SK-N-SH (cell line): ENCODE measurements around the gene IL1RAP. TPM values are rescaled to one million over a fixed set of nuclear protein-coding genes. Genes with fewer than 3 reads are reported as not detected.

Experiments used
- CTCF ChIA-PET: fragments of 300-600, 350-600 bp; formaldehyde crosslinking; extraction: SDS; loops from one replicate; lab custom pipeline; 2021; lab: Yijun Ruan, JAX
- POLR2A ChIA-PET: fragments of 350-600 bp; sonication (Branson Sonifier 250); formaldehyde crosslinking; extraction: SDS; loops from one replicate; lab custom pipeline; 2020; ENCODE audit warnings: antibody characterized with exemption, inconsistent platforms; lab: Yijun Ruan, JAX
- DNase-seq: peaks from one replicate; pipeline ENCODE4 v3.0.0; 2012
- H2AFZ ChIP-seq: fragments of 200-600 bp; sonication (generic); 2 replicates; pipeline ENCODE4 v1.8.1; 2016; ENCODE audit warnings: antibody characterized with exemption, mild to moderate bottlenecking, low read depth
- H3F3A ChIP-seq: fragments of 200-600 bp; sonication (generic); replicated peaks from 2 replicates; pipeline ENCODE3; 2016; ENCODE audit warnings: antibody characterized with exemption, mild to moderate bottlenecking; ENCODE audit not compliant: insufficient read depth
- H3K27ac ChIP-seq, 2 experiments: fragments of 200-500 bp in 1 of 2; fragments of 200-600 bp in 1 of 2; sonication (Bioruptor generic) in 1 of 2; sonication (generic), shearing (Covaris generic) in 1 of 2; 2 replicates each; pipeline versions ENCODE4 v1.5.1 to v1.6.1; 2014 to 2016; ENCODE audit warnings: low read depth in 2 of 2, inconsistent platforms in 1 of 2, low read length in 1 of 2, mild to moderate bottlenecking in 1 of 2, mixed read lengths in 1 of 2
- H3K27me3 ChIP-seq: fragments of 200-600 bp; sonication (generic), shearing (Covaris generic); 2 replicates; pipeline ENCODE4 v1.6.1; 2016; ENCODE audit warnings: mixed run types; ENCODE audit not compliant: insufficient read depth
- H3K36me3 ChIP-seq, 2 experiments: fragments of 200-500 bp in 1 of 2; fragments of 200-600 bp in 1 of 2; sonication (Bioruptor generic) in 1 of 2; sonication (generic) in 1 of 2; replicated peaks in 1 of 2; 2 replicates each; pipeline versions ENCODE3 to v1.5.1; 2014 to 2016; ENCODE audit warnings: low read length in 1 of 2, mild to moderate bottlenecking in 1 of 2; ENCODE audit not compliant: insufficient read depth in 2 of 2, control insufficient read depth in 1 of 2
- H3K4me1 ChIP-seq, 2 experiments: fragments of 200-500 bp in 1 of 2; fragments of 200-600 bp in 1 of 2; sonication (Bioruptor generic) in 1 of 2; sonication (generic), shearing (Covaris generic) in 1 of 2; 2 replicates each; pipeline versions ENCODE4 v1.5.1 to v1.6.1; 2014 to 2016; ENCODE audit warnings: low read depth in 1 of 2, low read length in 1 of 2, mixed run types in 1 of 2; ENCODE audit not compliant: insufficient read depth in 2 of 2, control insufficient read depth in 1 of 2
- H3K4me2 ChIP-seq: fragments of 200-600 bp; sonication (generic), shearing (Covaris generic); 2 replicates; pipeline ENCODE4 v1.6.1; 2017; ENCODE audit warnings: mixed run types
- H3K4me3 ChIP-seq, 2 experiments: fragments of 200-500 bp in 1 of 2; fragments of 200-600 bp in 1 of 2; sonication (Bioruptor generic) in 1 of 2; sonication (generic), shearing (Covaris generic) in 1 of 2; 2 replicates each; pipeline versions ENCODE4 v1.5.1 to v1.8.1; 2014 to 2016; ENCODE audit warnings: low read depth in 2 of 2, inconsistent platforms in 1 of 2, low read length in 1 of 2, mild to moderate bottlenecking in 1 of 2, mixed read lengths in 1 of 2, moderate library complexity in 1 of 2
- H3K79me2 ChIP-seq: fragments of 200-600 bp; sonication (generic); 2 replicates; pipeline ENCODE4 v1.8.1; 2017; ENCODE audit warnings: mild to moderate bottlenecking; ENCODE audit not compliant: insufficient read depth
- H3K9ac ChIP-seq: fragments of 200-600 bp; sonication (generic); 2 replicates; pipeline ENCODE4 v1.6.1; 2017; ENCODE audit warnings: mixed run types
- H3K9me2 ChIP-seq: fragments of 200-600 bp; sonication (generic); 2 replicates; pipeline ENCODE4 v1.6.1; 2017; ENCODE audit warnings: mixed run types
- H3K9me3 ChIP-seq: fragments of 200-600 bp; sonication (generic); 2 replicates; pipeline ENCODE4 v1.6.1; 2017; ENCODE audit warnings: mixed run types, mild to moderate bottlenecking, moderate library complexity
- H4K20me1 ChIP-seq: fragments of 200-600 bp; sonication (generic); 2 replicates; pipeline ENCODE4 v1.6.1; 2017; ENCODE audit warnings: mild to moderate bottlenecking, mixed run types; ENCODE audit not compliant: insufficient read depth
- CHD2 ChIP-seq: fragments of 150-350 bp; IDR thresholded peaks from 2 replicates; pipeline ENCODE4 v1.6.1; 2018; ENCODE audit warnings: low read length; ENCODE audit not compliant: partially characterized antibody
- EP300 ChIP-seq, 2 experiments: IDR thresholded peaks; 2 replicates each; pipeline versions ENCODE4 v1.4.0 to v1.6.1; 2012; ENCODE audit warnings: borderline replicate concordance in 1 of 2, low read depth in 1 of 2, low read length in 1 of 2
- FOSL2 ChIP-seq: IDR thresholded peaks from 2 replicates; pipeline ENCODE4 v1.4.0; 2012; ENCODE audit warnings: low read depth, mild to moderate bottlenecking, moderate library complexity, borderline replicate concordance
- FOXM1 ChIP-seq: IDR thresholded peaks from 2 replicates; pipeline ENCODE4 v1.4.0; 2012; ENCODE audit warnings: low read depth, mild to moderate bottlenecking
- GATA2 ChIP-seq: sonication (generic); formaldehyde crosslinking; IDR thresholded peaks from 2 replicates; pipeline ENCODE4 v1.5.0; 2020; ENCODE audit warnings: mild to moderate bottlenecking, missing genetic modification reagents
- JUND ChIP-seq: IDR thresholded peaks from 2 replicates; pipeline ENCODE4 v1.4.0; 2012
- MEF2A ChIP-seq: IDR thresholded peaks from 2 replicates; pipeline ENCODE4 v1.4.0; 2012; ENCODE audit warnings: low read depth, borderline replicate concordance
- MXI1 ChIP-seq: IDR thresholded peaks from 2 replicates; pipeline ENCODE4 v1.6.1; 2012; ENCODE audit warnings: mild to moderate bottlenecking, low read depth, low read length, improper control_type of control experiment
- NFIC ChIP-seq: IDR thresholded peaks from 2 replicates; pipeline ENCODE4 v1.4.0; 2012; ENCODE audit warnings: borderline replicate concordance
- RAD21 ChIP-seq: IDR thresholded peaks from 2 replicates; pipeline ENCODE4 v1.6.1; 2012; ENCODE audit warnings: mild to moderate bottlenecking, low read length
- RCOR1 ChIP-seq: fragments of 150-350 bp; IDR thresholded peaks from 2 replicates; pipeline ENCODE4 v1.6.1; 2017; ENCODE audit warnings: antibody characterized with exemption, low read length
- RFX5 ChIP-seq: IDR thresholded peaks from 2 replicates; pipeline ENCODE4 v1.6.1; 2012; ENCODE audit warnings: mild to moderate bottlenecking, improper control_type of control experiment, low read length
- SIN3A ChIP-seq: IDR thresholded peaks from 2 replicates; pipeline ENCODE4 v1.6.1; 2012; ENCODE audit warnings: low read depth, mild to moderate bottlenecking, low read length, moderate library complexity, borderline replicate concordance
- SMC3 ChIP-seq: IDR thresholded peaks from 2 replicates; pipeline ENCODE4 v1.6.1; 2012; ENCODE audit warnings: low read depth, low read length, improper control_type of control experiment
- TAF1 ChIP-seq: IDR thresholded peaks from 2 replicates; pipeline ENCODE4 v1.6.1; 2012; ENCODE audit warnings: low read depth, mild to moderate bottlenecking, low read length, moderate library complexity, borderline replicate concordance
- TEAD4 ChIP-seq: IDR thresholded peaks from 2 replicates; pipeline ENCODE4 v1.4.0; 2012; ENCODE audit warnings: mild to moderate bottlenecking, borderline replicate concordance; ENCODE audit not compliant: insufficient read depth
- YY1 ChIP-seq: IDR thresholded peaks from 2 replicates; pipeline ENCODE4 v1.4.0; 2012; ENCODE audit warnings: low read depth, mild to moderate bottlenecking
- WGBS: methylation state at CpG from one replicate; pipeline ENCODE4 v1.1.6; 2017; ENCODE audit warnings: low lambda C conversion rate; 5-methylcytosine and 5-hydroxymethylcytosine counted together
- polyA plus RNA-seq, 3 experiments: library from polyadenylated mRNA; depleted of rRNA; stranded (reverse); fragments of >200 nt; gene quantifications; 2 replicates each; pipeline ENCODE4 v1.2.3, GENCODE V29; 2012
- TF ChIP-seq, protein P1 (sequence below): IDR thresholded peaks from 2 replicates; pipeline ENCODE4 v1.6.1; 2012; ENCODE audit warnings: mild to moderate bottlenecking, low read depth, low read length, moderate library complexity
- TF ChIP-seq, protein P2 (sequence below): fragments of 150-350 bp; IDR thresholded peaks from 2 replicates; pipeline ENCODE4 v1.6.1; 2016; ENCODE audit warnings: mild to moderate bottlenecking, low read depth, low read length
- TF ChIP-seq, protein P3 (sequence below): IDR thresholded peaks from 2 replicates; pipeline ENCODE4 v1.4.0; 2012; ENCODE audit warnings: low read depth, borderline replicate concordance
- TF ChIP-seq, protein P4 (sequence below): fragments of 200-600 bp; sonication (generic); IDR thresholded peaks from 2 replicates; pipeline ENCODE4 v1.6.1; 2017; ENCODE audit warnings: antibody characterized with exemption, mild to moderate bottlenecking, moderate library complexity
- TF ChIP-seq, protein P5 (sequence below): IDR thresholded peaks from 2 replicates; pipeline ENCODE4 v1.4.0; 2012; ENCODE audit warnings: low read depth, borderline replicate concordance

The IL1RAP gene
- polyA plus RNA-seq, 1 of the 3 experiments (the other 2 are of a cell fraction), result 7.6 TPM

DNA sequence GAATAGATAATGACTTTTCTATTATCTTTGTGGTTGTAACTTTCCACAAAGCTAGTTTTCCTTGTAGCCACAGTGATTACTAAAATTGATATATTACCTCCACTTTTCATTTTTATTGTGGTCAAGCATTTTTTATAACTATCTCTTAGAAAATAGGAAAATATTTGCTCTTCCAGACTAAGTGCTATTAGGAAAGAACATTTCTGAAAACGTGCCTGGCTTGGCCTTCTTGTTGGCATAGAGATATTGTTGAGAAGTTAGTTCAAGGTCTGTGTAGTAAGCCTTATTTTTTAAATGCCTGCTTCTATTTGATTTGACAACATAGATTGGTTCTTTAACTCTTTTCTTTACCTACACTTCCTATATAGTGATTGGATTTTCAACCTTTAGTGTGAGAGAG lies 101.7 kb downstream of the IL1RAP start (continued):
- TF ChIP-seq, protein P1, sequence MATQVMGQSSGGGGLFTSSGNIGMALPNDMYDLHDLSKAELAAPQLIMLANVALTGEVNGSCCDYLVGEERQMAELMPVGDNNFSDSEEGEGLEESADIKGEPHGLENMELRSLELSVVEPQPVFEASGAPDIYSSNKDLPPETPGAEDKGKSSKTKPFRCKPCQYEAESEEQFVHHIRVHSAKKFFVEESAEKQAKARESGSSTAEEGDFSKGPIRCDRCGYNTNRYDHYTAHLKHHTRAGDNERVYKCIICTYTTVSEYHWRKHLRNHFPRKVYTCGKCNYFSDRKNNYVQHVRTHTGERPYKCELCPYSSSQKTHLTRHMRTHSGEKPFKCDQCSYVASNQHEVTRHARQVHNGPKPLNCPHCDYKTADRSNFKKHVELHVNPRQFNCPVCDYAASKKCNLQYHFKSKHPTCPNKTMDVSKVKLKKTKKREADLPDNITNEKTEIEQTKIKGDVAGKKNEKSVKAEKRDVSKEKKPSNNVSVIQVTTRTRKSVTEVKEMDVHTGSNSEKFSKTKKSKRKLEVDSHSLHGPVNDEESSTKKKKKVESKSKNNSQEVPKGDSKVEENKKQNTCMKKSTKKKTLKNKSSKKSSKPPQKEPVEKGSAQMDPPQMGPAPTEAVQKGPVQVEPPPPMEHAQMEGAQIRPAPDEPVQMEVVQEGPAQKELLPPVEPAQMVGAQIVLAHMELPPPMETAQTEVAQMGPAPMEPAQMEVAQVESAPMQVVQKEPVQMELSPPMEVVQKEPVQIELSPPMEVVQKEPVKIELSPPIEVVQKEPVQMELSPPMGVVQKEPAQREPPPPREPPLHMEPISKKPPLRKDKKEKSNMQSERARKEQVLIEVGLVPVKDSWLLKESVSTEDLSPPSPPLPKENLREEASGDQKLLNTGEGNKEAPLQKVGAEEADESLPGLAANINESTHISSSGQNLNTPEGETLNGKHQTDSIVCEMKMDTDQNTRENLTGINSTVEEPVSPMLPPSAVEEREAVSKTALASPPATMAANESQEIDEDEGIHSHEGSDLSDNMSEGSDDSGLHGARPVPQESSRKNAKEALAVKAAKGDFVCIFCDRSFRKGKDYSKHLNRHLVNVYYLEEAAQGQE, result no peak
- TF ChIP-seq GATA2 (CRISPR knock-in tag), result no peak

DNA sequence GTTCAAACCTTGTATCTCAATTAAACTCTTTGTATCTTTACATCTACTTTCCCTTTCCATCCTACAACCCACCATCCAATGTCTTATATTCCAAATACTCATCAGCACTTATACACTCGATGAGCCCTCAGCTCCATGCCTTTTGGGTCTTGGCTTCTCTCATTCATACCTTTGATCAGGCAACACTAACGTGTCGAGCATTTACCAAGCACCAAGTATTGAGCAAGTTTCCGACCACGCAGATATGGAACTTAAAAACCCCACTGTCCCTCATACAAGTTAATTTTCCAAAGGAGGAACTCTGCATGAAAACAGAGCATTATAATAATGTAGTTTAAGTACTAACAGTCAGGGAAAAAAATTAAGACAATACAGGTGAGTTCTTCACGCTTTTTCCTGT lies 102.8 kb downstream of the IL1RAP start:
- no peaks in the 10 kb centered on the region for H4K20me1 ChIP-seq

More for the DNA sequence above, 102.8 kb downstream of the IL1RAP start:
- Histone ChIP-seq H3K9me3 (no peaks in the 10 kb centered on the region), H3K4me3 (no peak overlapping the region), H3K4me2 (no peak overlapping the region), H3K79me2 (no peaks in the 10 kb centered on the region), H3K9me2 (no peaks in the 10 kb centered on the region), H3K4me1 (peaks cover 0 to 19% of the 10 kb centered on the region in 2 experiments; a peak in 1 of 4 replicates), H2AFZ (no peak overlapping the region), H3K9ac (no peak overlapping the region), H3F3A (peaks cover 2% of the 10 kb centered on the region), H3K27me3 (no peaks in the 10 kb centered on the region), H3K27ac (no peak overlapping the region), H3K36me3 (peaks cover 0 to 3% of the 10 kb centered on the region in 2 experiments)
- ChIA-PET POLR2A (no interaction called here), CTCF (no interaction called here)
- 33% methylated on average over 6 of the region's 6 CpGs for WGBS
- TF ChIP-seq EP300 (IDR thresholded peaks at IDR 0.05; ENCODE audit: borderline replicate concordance in 1 of 2, low read depth in 1 of 2, low read length in 1 of 2) (no peak), FOSL2 (no peak), TAF1 (no peak), FOXM1 (no peak), SIN3A (no peak), RFX5 (no peak), YY1 (no peak), TEAD4 (no peak), MXI1 (no peak), SMC3 (no peak), RCOR1 (no peak), RAD21 (no peak), NFIC (no peak), JUND (no peak), CHD2 (no peak), MEF2A (no peak)
- TF ChIP-seq, protein P2, sequence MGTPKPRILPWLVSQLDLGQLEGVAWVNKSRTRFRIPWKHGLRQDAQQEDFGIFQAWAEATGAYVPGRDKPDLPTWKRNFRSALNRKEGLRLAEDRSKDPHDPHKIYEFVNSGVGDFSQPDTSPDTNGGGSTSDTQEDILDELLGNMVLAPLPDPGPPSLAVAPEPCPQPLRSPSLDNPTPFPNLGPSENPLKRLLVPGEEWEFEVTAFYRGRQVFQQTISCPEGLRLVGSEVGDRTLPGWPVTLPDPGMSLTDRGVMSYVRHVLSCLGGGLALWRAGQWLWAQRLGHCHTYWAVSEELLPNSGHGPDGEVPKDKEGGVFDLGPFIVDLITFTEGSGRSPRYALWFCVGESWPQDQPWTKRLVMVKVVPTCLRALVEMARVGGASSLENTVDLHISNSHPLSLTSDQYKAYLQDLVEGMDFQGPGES, result no peak
- TF ChIP-seq, protein P3, sequence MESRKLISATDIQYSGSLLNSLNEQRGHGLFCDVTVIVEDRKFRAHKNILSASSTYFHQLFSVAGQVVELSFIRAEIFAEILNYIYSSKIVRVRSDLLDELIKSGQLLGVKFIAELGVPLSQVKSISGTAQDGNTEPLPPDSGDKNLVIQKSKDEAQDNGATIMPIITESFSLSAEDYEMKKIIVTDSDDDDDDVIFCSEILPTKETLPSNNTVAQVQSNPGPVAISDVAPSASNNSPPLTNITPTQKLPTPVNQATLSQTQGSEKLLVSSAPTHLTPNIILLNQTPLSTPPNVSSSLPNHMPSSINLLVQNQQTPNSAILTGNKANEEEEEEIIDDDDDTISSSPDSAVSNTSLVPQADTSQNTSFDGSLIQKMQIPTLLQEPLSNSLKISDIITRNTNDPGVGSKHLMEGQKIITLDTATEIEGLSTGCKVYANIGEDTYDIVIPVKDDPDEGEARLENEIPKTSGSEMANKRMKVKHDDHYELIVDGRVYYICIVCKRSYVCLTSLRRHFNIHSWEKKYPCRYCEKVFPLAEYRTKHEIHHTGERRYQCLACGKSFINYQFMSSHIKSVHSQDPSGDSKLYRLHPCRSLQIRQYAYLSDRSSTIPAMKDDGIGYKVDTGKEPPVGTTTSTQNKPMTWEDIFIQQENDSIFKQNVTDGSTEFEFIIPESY, result no peak
- TF ChIP-seq, protein P4, sequence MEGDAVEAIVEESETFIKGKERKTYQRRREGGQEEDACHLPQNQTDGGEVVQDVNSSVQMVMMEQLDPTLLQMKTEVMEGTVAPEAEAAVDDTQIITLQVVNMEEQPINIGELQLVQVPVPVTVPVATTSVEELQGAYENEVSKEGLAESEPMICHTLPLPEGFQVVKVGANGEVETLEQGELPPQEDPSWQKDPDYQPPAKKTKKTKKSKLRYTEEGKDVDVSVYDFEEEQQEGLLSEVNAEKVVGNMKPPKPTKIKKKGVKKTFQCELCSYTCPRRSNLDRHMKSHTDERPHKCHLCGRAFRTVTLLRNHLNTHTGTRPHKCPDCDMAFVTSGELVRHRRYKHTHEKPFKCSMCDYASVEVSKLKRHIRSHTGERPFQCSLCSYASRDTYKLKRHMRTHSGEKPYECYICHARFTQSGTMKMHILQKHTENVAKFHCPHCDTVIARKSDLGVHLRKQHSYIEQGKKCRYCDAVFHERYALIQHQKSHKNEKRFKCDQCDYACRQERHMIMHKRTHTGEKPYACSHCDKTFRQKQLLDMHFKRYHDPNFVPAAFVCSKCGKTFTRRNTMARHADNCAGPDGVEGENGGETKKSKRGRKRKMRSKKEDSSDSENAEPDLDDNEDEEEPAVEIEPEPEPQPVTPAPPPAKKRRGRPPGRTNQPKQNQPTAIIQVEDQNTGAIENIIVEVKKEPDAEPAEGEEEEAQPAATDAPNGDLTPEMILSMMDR, result no peak
- TF ChIP-seq, protein P5, sequence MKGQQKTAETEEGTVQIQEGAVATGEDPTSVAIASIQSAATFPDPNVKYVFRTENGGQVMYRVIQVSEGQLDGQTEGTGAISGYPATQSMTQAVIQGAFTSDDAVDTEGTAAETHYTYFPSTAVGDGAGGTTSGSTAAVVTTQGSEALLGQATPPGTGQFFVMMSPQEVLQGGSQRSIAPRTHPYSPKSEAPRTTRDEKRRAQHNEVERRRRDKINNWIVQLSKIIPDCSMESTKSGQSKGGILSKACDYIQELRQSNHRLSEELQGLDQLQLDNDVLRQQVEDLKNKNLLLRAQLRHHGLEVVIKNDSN, result no peak
- DNase-seq, result no peak
